Activated naive CD4-positive, alpha-beta T cell treated with anti-CD3 and anti-CD28 coated beads, Interleukin-2, amount 50 U/mL, for 24 hours (primary cell): ENCODE data around the gene APOE.
A peak's percentile ranks its signal among the peaks of the same experiment; 100 is the strongest.
"Not testable (repeated sequence)": the region's sequence is repeated elsewhere in the genome, so short reads cannot be mapped to it uniquely, and the experiment has no call there.

Source experiments
- H3K27ac Mint-ChIP-seq: one replicate; pipeline ENCODE4 v1.8.0; 2021; ENCODE audit warnings: mild to moderate bottlenecking, mixed read lengths
- H3K27me3 Mint-ChIP-seq: one replicate; pipeline ENCODE4 v1.8.0; 2021; ENCODE audit warnings: mixed read lengths
- H3K36me3 Mint-ChIP-seq: one replicate; pipeline ENCODE4 v1.8.0; 2021; ENCODE audit warnings: mixed read lengths
- H3K4me1 Mint-ChIP-seq: one replicate; pipeline ENCODE4 v1.8.0; 2021; ENCODE audit warnings: mixed read lengths
- H3K4me3 Mint-ChIP-seq: one replicate; pipeline ENCODE4 v1.8.0; 2021; ENCODE audit warnings: mild to moderate bottlenecking, mixed read lengths
- H3K9me3 Mint-ChIP-seq: one replicate; pipeline ENCODE4 v1.8.0; 2021; ENCODE audit warnings: mixed read lengths

Gene APOE

DNA sequence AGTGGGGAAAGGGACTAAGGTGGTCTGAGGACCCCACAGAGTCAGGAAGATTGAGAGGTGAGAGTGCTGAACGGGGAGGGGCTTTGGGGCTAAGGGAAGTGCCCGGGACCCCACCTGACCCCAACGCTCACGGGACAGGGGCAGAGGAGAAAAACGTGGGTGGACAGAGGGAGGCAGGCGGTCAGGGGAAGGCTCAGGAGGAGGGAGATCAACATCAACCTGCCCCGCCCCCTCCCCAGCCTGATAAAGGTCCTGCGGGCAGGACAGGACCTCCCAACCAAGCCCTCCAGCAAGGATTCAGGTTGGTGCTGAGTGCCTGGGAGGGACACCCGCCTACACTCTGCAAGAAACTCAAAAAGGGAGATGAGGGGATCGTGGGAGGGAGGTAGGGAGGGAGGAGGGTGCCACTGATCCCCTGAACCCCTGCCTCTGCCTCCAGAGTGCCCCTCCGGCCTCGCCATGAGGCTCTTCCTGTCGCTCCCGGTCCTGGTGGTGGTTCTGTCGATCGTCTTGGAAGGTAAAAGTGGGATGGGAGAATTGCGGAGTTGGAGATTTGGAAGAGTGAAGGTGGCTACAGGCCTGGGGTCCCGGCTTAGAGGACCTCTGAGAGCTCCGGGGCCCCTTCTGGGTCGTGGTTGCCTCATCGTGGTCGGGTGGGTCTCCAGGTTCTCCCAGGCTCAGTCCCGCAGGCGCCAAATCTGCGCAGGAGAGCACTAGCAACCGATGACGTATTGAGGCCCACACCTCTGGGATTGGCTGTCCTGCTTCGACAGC, 9.0 kb downstream of the APOE start, which contains the start of gene APOC1:
Gene APOC1 (plus strand): TSS at position 176 of the 774 bp plus-strand sequence. CDS start 284 bp downstream, at position 460.
- H3K9me3 Mint-ChIP-seq, H3K4me1 Mint-ChIP-seq, H3K36me3 Mint-ChIP-seq: not testable (repeated sequence)
- Mint-ChIP-seq H3K27me3 (peaks cover 19% of the 10 kb centered on the region), H3K27ac (peak within 1 kb of the TSS; percentile 57), H3K4me3 (peak within 1 kb of the TSS; percentile 93)

DNA sequence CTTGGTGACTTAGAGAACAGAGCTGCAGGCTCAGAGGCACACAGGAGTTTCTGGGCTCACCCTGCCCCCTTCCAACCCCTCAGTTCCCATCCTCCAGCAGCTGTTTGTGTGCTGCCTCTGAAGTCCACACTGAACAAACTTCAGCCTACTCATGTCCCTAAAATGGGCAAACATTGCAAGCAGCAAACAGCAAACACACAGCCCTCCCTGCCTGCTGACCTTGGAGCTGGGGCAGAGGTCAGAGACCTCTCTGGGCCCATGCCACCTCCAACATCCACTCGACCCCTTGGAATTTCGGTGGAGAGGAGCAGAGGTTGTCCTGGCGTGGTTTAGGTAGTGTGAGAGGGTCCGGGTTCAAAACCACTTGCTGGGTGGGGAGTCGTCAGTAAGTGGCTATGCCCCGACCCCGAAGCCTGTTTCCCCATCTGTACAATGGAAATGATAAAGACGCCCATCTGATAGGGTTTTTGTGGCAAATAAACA, 18.7 kb downstream of the APOE start:
- Mint-ChIP-seq H3K27me3 (peaks cover 10% of the 10 kb centered on the region), H3K9me3 (no peaks in the 10 kb centered on the region), H3K4me3 (no peak overlapping the region), H3K27ac (no peak overlapping the region), H3K4me1 (peaks cover 3% of the 10 kb centered on the region), H3K36me3 (no peaks in the 10 kb centered on the region)

DNA sequence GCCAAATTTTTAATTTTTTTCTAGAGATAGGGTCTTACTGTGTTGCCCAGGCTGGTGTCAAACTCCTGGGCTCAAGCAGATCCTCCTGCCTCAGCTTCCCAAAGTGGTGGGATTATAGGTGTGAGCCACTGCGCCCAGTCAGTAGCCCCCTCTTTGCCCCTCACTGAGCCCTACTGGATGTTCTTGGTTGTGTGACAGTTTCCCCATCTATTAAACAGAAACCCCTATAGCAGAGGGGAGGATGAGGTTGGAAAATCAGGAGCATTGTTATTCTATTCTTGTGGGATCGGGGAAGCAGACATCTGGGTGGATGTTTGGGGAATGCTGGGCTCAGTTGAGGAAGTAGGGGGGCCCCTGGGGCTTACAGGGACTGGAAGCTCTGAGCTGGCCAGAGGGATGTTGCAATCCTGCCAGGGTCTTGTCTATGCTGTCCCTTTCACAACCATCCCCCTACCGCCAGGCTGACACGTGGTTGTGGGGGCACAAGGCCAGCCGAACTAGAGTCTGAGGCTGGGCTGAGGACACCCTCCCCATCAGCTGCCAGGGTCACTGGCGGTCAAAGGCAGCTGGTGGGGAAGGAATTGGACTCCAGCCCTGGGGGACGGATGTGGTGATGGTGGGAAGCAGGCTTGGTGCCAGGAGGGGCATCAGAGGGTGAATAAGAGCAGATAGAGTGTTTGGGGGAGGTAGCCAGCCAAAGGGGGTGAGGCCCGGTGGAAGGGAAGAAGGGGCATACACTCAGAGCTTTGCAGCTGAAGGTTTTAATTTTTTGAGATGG, 19.7 kb downstream of the APOE start:
- Mint-ChIP-seq H3K27me3 (peaks cover 10% of the 10 kb centered on the region), H3K9me3 (no peaks in the 10 kb centered on the region), H3K4me1 (peaks cover 3% of the 10 kb centered on the region), H3K36me3 (no peaks in the 10 kb centered on the region), H3K4me3 (no peak overlapping the region), H3K27ac (no peak overlapping the region)

DNA sequence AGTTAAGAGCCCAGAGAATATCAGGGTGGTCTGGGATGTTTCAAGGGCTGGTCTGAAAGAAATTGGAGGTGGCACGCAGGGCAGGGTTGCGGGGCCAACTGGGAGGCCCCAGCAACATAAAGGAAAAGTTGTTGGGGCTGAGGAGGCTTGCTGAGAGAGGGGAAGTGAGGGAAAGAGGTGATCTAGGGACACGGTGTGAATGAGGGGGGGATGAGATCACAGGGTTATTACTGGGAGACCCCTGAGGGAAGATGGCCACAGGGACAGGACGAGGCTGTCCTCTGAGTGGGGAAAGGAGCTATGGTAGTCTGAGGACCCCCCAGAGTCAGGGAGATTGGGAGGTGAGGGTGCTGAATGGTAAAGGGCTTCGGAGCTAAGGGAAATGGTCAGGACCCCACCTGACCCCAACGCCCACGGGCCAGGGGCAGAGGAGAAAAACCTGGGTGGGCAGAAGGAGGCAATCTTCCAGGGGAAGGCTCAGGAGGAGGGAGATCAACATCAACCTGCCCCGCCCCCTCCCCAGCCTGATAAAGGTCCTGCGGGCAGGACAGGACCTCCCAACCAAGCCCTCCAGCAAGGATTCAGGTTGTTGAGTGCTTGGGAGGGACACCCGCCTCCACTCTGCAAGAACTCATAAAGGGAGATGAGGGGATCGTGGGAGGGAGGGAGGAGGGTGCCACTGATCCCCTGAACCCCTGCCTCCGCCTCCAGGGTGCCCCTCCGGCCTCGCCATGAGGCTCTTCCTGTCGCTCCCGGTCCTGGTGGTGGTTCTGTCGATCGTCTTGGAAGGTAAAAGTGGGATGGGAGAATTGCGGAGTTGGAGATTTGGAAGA, 20.9 kb downstream of the APOE start:
- H3K36me3 Mint-ChIP-seq, H3K9me3 Mint-ChIP-seq, H3K27ac Mint-ChIP-seq, H3K4me1 Mint-ChIP-seq, H3K4me3 Mint-ChIP-seq: not testable (repeated sequence)
- H3K27me3 Mint-ChIP-seq = peaks cover 10% of the 10 kb centered on the region

DNA sequence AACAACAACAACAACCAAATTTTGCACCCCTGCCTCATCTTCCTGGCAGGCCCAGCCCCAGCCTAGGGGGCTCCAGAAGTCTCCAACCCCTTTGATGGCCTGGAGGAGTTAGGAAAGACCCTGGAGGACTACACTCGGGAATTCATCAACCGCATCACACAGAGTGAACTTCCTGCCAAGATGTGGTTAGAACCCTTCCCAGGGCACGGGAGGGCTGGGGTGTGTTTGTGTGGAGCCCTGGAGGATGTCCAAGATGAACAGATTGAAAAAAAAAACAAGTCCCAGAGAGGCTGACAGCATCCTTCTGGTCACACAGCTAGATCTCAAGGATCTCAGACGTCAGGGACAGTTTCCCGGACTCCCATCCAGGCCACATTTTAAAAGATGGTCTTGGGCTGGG, 22.1 kb downstream of the APOE start:
- no peak overlapping the region for H3K27ac Mint-ChIP-seq
- H3K4me1 Mint-ChIP-seq = peaks cover 3% of the 10 kb centered on the region
- H3K27me3 Mint-ChIP-seq = peaks cover 10% of the 10 kb centered on the region
- no peaks in the 10 kb centered on the region for H3K36me3 Mint-ChIP-seq
- H3K9me3 Mint-ChIP-seq = no peaks in the 10 kb centered on the region
- H3K4me3 Mint-ChIP-seq = no peak overlapping the region

DNA sequence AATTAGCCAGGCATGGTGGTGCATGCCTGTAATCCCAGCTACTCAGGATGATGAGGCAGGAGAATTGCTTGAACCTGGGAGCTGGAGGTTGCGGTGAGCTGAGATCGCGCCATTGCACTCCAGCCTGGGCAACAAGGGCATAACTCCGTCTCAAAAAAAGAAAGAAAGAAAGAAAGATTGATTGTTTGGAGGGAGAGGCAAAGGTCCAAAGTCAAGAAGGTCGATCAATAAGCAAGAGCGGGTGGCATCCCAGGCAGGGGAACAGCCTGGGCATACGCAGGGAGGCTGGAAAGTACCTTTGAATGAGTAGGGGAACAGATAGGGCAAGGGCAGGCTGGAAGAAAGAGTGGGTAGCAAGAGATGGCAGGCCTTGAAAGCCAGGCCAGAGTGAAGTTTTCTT, 24.5 kb downstream of the APOE start:
- Mint-ChIP-seq H3K36me3 (no peaks in the 10 kb centered on the region), H3K27me3 (peaks cover 10% of the 10 kb centered on the region)

DNA sequence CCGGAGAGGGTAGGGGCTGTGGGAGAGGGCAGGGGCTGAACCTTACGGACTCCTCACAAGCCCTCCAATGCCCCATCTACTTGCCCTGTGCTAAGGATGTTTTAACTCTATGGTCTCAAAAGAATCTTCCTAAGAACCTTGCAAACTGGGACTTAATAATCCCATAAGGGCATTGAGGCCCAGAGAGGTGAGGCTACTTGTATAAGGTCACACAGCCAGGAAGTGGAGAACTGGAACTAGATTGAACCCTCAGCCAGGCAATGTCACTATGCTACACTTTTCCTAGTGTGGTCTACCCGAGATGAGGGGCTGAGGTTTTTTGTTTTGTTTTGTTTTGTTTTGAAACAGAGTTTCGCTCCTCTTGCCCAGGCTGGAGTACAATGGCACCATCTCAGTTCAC, 25.9 kb downstream of the APOE start:
- no peaks in the 10 kb centered on the region for H3K9me3 Mint-ChIP-seq
- H3K4me1 Mint-ChIP-seq = peaks cover 3% of the 10 kb centered on the region
- H3K36me3 Mint-ChIP-seq = no peaks in the 10 kb centered on the region
- no peak overlapping the region for H3K4me3 Mint-ChIP-seq
- H3K27ac Mint-ChIP-seq = no peak overlapping the region
- H3K27me3 Mint-ChIP-seq = peaks cover 3% of the 10 kb centered on the region

More for the DNA sequence above, 24.5 kb downstream of the APOE start:
- Mint-ChIP-seq H3K27ac (no peak overlapping the region), H3K4me3 (no peak overlapping the region), H3K9me3 (no peaks in the 10 kb centered on the region), H3K4me1 (peaks cover 3% of the 10 kb centered on the region)

DNA sequence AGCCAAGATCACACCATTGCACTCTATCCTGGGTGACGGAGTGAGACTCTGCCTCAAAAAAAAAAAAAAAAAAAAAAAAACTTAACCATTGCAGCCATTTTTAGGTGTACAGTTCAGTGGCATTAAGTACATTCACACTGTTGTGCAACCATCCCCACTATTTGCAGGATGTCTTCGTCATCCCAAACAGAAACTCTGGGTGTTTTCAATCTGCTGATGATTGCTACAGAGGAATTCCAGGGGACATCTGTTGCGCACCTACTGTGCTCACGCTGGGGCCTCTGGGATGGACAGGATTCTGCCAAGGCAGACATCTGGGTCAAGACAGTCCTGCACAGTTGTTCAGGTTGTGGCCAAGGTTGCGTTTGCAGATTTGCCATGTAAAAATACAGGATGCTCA, 34.1 kb downstream of the APOE start:
- Mint-ChIP-seq H3K27ac (no peak overlapping the region), H3K27me3 (no peaks in the 10 kb centered on the region), H3K36me3 (no peaks in the 10 kb centered on the region), H3K9me3 (no peaks in the 10 kb centered on the region), H3K4me3 (no peak overlapping the region), H3K4me1 (no peaks in the 10 kb centered on the region)

DNA sequence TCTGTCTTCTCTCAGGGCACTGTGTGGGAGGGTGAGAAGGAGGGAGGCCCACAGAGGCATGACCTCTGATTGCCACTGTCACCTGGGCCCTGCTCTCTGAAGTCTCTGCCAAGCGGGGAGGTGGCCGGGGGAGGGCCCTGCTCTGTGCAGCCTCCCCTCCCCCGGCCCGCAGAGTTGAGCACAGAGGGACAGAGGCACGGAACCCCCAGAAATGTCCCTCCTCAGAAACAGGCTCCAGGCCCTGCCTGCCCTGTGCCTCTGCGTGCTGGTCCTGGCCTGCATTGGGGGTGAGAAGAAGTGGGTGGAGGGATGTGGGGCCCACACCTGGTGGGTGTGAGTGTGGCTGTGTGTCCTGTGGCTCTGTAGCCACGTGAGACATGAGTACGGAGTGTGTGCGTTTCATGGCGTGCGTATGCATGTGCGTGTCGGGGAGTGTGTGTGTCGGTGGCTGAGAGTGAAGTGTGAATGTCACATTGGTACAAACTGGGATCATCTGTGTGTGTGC, 36.5 kb downstream of the APOE start, which contains the start of gene APOC4:
Gene APOC4 (plus strand): TSS at position 171 of the 505 bp plus-strand sequence. CDS start 41 bp downstream, at position 212.
- Mint-ChIP-seq H3K4me1 (no peaks in the 10 kb centered on the region), H3K9me3 (no peaks in the 10 kb centered on the region), H3K27me3 (no peaks in the 10 kb centered on the region), H3K27ac (no peak within 1 kb of the TSS), H3K36me3 (no peaks in the 10 kb centered on the region), H3K4me3 (no peak within 1 kb of the TSS)

DNA sequence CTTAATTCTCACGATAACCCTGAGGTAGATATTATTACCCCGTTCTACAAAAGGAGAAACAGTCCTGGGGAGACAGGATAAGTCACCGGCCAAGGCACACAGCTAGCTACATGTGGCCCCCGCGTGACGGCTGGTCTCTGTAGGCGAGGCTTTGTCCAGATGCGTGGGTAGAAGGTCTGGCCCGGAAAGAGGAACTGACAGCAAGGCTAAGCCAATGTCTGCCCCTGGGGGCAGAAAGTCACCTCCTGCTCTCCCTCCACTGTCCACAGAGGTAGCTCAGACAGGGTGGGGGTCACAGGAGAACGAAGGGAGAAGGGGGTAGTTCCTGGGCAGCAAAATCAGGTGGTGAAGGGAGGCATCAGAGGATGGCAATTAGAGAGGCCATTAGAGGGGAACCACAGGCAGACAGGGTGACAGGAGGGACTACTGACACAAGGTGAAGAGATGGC, 38.2 kb downstream of the APOE start:
- Mint-ChIP-seq H3K27ac (no peak overlapping the region), H3K9me3 (no peaks in the 10 kb centered on the region), H3K4me3 (no peak overlapping the region), H3K36me3 (no peaks in the 10 kb centered on the region), H3K4me1 (no peaks in the 10 kb centered on the region), H3K27me3 (no peaks in the 10 kb centered on the region)

DNA sequence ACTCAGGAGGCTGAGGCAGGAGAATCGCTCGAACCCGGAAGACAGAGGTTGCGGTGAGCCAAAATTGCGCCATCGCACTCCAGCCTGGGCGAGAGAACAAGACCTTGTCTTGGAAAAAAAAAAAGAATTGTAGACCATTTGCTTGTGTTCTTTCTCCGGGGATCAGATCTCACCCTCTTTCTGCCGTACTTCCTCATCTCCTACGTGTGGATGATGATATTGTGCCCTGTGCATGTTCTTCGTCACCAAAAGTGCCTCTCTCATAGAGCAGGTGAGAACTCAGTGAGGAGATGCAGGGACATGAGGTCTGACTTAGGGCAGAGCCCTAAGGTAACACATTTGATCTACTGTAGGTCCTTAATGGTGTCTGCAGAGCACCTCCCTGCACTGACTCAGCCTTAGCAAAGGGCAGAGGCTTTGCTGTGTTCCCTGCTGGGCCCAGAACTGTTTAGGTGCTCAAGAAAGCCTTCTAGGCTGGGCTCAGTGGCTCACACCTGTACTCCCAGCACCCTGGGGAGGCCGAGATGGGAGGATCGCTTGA, 41.5 kb downstream of the APOE start:
- Mint-ChIP-seq H3K27ac (no peak overlapping the region), H3K9me3 (no peaks in the 10 kb centered on the region), H3K36me3 (no peaks in the 10 kb centered on the region), H3K4me1 (peaks cover 4% of the 10 kb centered on the region), H3K27me3 (no peaks in the 10 kb centered on the region), H3K4me3 (no peak overlapping the region)

DNA sequence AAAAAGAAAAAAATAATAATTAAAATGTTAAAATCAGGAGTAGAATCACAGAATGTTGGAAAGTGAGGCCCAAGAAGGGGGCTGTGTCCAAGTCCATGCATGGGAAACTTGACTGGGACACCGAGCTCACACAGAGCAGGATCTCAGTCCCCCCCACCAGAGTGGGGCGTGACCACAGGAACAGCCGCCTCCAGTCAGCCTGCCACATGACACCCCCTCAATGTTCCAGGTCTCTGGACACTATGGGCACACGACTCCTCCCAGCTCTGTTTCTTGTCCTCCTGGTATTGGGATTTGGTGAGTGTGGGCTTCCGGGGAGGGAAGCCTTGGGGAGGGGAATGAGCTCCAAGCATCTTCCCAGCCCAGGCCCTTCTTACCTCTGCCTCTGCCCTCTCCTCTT, 42.6 kb downstream of the APOE start:
- Mint-ChIP-seq H3K27me3 (no peaks in the 10 kb centered on the region), H3K4me1 (peaks cover 4% of the 10 kb centered on the region), H3K27ac (no peak overlapping the region), H3K4me3 (no peak overlapping the region), H3K9me3 (no peaks in the 10 kb centered on the region), H3K36me3 (no peaks in the 10 kb centered on the region)

DNA sequence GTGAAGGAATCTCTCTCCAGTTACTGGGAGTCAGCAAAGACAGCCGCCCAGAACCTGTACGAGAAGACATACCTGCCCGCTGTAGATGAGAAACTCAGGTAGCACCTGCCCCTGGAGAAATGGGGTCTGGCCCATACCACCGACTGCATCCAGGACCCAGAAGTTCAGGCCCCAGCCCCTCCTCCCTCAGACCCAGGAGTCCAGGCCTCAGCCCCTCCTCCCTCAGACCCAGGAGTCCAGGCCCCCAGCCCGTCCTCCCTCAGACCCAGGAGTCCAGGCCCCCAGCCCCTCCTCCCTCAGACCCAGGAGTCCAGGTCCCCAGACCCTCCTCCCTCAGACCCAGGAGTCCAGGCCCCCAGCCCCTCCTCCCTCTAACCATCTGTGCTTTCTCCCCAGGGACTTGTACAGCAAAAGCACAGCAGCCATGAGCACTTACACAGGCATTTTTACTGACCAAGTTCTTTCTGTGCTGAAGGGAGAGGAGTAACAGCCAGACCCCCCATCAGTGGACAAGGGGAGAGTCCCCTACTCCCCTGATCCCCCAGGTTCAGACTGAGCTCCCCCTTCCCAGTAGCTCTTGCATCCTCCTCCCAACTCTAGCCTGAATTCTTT, 43.3 kb downstream of the APOE start:
- H3K9me3 Mint-ChIP-seq = no peaks in the 10 kb centered on the region
- H3K27me3 Mint-ChIP-seq = no peaks in the 10 kb centered on the region
- H3K36me3 Mint-ChIP-seq = no peaks in the 10 kb centered on the region
- no peak overlapping the region for H3K27ac Mint-ChIP-seq
- H3K4me3 Mint-ChIP-seq = no peak overlapping the region
- H3K4me1 Mint-ChIP-seq = peaks cover 8% of the 10 kb centered on the region

DNA sequence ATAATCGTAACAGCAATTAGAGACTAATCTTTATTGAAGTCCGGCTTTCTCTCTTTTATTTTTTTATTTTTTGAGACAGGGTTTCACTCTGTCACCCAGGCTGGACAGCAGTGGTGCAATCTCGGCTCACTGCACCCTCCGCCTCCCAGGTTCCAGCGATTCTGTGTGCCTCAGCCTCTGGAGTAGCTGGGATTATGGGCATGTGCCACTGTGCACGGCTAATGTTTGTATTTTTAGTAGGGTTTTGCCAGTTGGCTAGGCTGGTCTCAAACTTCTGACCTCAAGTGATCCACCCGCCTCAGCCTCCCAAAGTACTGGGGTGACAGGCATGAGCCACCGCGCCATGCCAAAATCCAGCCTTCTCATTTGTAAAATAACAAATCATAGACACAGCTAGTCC, 44.0 kb downstream of the APOE start:
- Mint-ChIP-seq H3K36me3 (no peaks in the 10 kb centered on the region), H3K27ac (no peak overlapping the region), H3K27me3 (no peaks in the 10 kb centered on the region), H3K9me3 (no peaks in the 10 kb centered on the region), H3K4me3 (no peak overlapping the region), H3K4me1 (peaks cover 8% of the 10 kb centered on the region)
